Stomach smooth muscle (tissue), 2 donors: ENCODE measurements around the gene RTN4R.
A peak's percentile ranks its signal among the peaks of the same experiment; 100 is the strongest.
"Not testable (repeated sequence)": the region's sequence is repeated elsewhere in the genome, so short reads cannot be mapped to it uniquely, and the experiment has no call there.

Experiments
- H3K27ac ChIP-seq: one replicate; pipeline ENCODE4 v1.7.0; 2013; ENCODE audit warnings: mild to moderate bottlenecking, low read length, inconsistent platforms
- H3K27me3 ChIP-seq, 2 donors: one replicate each; pipeline ENCODE4 v1.7.0; 2013; ENCODE audit warnings: low read length in 2 of 2; ENCODE audit not compliant: insufficient read depth in 2 of 2, control insufficient read depth in 1 of 2
- H3K36me3 ChIP-seq, 2 donors: one replicate each; pipeline ENCODE4 v1.7.0; 2013; ENCODE audit warnings: low read length in 2 of 2; ENCODE audit not compliant: control insufficient read depth in 2 of 2, insufficient read depth in 2 of 2
- H3K4me1 ChIP-seq: one replicate; pipeline ENCODE4 v1.7.0; 2013; ENCODE audit warnings: low read length; ENCODE audit not compliant: control insufficient read depth, insufficient read depth
- H3K4me3 ChIP-seq, 2 donors: one replicate each; pipeline ENCODE4 v1.7.0; 2013; ENCODE audit warnings: low read length in 2 of 2
- H3K9ac ChIP-seq, 2 donors: one replicate each; pipeline ENCODE4 v1.7.0; 2013; ENCODE audit warnings: low read length in 2 of 2, mild to moderate bottlenecking in 1 of 2
- H3K9me3 ChIP-seq, 2 donors: one replicate each; pipeline ENCODE4 v1.7.0; 2013; ENCODE audit warnings: low read length in 2 of 2; ENCODE audit not compliant: control insufficient read depth in 2 of 2
- donor health status: healthy.
- donor health status: Pancreatic carcinoma.

The RTN4R gene

GRCh38 chr22:20268279-20269012 lies at the start of gene RTN4R:
Gene RTN4R (minus strand): TSS chr22:20268318. CDS start chr22:20268092, 226 bp downstream.
- H3K9me3 ChIP-seq: no peaks in the 10 kb centered on the region
- peaks cover 8% of the 10 kb centered on the region for H3K4me1 ChIP-seq
- H3K36me3 ChIP-seq: no peaks in the 10 kb centered on the region
- peak within 1 kb of the TSS in 1 of 2 donors; percentile 60 for H3K4me3 ChIP-seq
- peak within 1 kb of the TSS; percentile 28 to 47 for H3K9ac ChIP-seq
- peaks cover 3 to 9% of the 10 kb centered on the region in 2 donors for H3K27me3 ChIP-seq
- no peak within 1 kb of the TSS for H3K27ac ChIP-seq

DNA sequence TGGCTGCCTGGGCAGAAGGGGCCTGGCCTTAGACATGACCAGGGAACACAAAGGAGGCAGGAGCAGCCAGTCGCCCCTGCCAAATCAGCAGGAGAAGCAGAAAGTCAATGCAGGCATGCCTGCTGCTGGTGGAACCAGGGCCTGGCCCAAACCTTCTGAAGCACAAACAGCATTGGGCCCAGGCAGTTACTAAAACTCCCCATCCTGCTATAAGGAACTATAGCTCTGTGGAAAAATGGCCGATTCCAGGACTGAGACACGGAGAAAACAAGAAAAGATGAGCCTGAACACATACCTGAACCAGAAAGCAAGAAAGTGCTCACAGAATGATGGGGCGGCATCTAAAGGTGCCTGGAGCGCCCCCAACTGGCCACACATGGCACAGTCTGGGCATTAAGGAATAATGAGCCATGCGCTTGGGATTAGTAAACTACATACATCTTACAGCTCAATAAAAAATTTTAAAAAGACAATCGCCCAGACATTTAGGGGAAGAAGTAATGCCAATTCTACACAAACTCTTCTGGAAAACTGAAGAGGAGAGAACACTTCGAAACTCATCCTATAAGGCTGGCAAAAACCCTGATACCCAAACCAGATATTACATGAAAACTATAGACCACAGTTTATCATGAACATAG lies 49.4 kb upstream of the RTN4R start:
- H3K36me3 ChIP-seq, H3K27ac ChIP-seq, H3K27me3 ChIP-seq, H3K9ac ChIP-seq, H3K9me3 ChIP-seq, H3K4me3 ChIP-seq: not testable (repeated sequence)
- H3K4me1 ChIP-seq: peaks cover 30% of the 10 kb centered on the region

DNA sequence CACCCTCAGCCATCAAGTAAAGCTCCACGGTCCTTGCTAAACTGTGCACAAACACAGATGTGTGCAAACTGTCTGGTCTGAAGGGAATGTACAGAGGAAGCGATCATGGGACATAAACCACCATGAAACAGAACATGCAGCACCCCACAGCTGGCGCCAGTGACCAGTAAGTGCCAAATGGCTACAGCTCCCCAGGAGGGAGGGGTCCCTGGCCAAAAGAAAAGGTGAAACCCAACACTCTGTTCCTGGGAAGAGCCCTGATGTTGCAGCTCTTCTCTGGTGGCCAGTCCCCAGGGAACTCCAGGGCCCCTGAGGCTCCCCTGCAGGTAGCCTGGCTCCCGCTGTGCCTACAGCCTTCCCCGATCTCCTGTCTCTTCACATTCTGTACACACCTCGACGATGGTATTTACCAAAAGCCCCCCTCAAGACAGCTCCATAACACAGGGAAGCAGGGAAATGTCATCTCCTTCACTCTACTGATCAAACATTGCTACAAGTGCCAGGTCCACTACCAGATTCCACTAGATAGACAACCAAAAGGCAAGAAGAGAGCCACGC lies 48.8 kb upstream of the RTN4R start:
- no peaks in the 10 kb centered on the region for H3K27me3 ChIP-seq
- H3K4me3 ChIP-seq: no peak overlapping the region
- H3K4me1 ChIP-seq: peaks cover 30% of the 10 kb centered on the region
- H3K9ac ChIP-seq: no peak overlapping the region
- no peak overlapping the region for H3K27ac ChIP-seq
- H3K9me3 ChIP-seq: no peaks in the 10 kb centered on the region
- H3K36me3 ChIP-seq: peaks cover 0 to 2% of the 10 kb centered on the region in 2 donors

- H3K9ac ChIP-seq: no peak overlapping the region
- no peak overlapping the region for H3K27ac ChIP-seq
- peaks cover 29% of the 10 kb centered on the region for H3K4me1 ChIP-seq
- H3K36me3 ChIP-seq: peaks cover 0 to 2% of the 10 kb centered on the region in 2 donors
- H3K9me3 ChIP-seq: no peaks in the 10 kb centered on the region
- no peaks in the 10 kb centered on the region for H3K27me3 ChIP-seq
- H3K4me3 ChIP-seq: no peak overlapping the region
Measured at GRCh38 chr22:20316217-20316843, 48.2 kb upstream of the RTN4R start.

- Histone ChIP-seq H3K9ac (no peak overlapping the region), H3K4me1 (peaks cover 21% of the 10 kb centered on the region), H3K27me3 (no peaks in the 10 kb centered on the region), H3K27ac (no peak overlapping the region), H3K9me3 (no peaks in the 10 kb centered on the region), H3K4me3 (no peak overlapping the region), H3K36me3 (peaks cover 0 to 2% of the 10 kb centered on the region in 2 donors)
Measured at GRCh38 chr22:20315337-20316216, 47.5 kb upstream of the RTN4R start.

DNA sequence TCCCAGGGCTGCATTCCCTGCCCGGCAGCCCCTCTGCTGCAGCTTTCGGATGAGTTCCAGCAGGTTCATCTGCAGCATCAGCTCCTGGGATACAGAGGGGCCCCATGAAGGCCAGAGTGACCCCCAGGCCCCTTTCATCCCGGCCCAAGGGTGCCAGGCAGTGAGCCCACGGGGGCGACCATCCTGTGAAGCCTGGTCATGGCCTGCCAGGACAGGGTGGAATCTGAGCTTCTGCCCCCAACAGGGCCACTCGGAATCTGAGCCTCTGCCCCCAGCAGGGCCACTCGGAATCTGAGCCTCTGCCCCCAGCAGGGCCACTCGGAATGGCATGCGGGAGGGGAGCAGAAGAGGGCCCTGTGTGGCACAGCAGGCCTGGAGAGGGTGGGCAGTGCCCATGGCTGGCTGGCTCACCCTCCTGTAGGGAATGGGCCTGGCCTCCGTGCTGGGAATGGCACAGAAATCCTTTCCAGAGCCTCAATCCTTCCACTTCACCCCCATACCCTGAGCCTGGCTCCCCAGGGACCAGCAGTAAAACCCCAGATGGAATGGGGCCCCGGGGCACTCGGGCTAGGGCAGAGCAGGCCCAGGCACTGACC lies 46.7 kb upstream of the RTN4R start:
- peaks cover 18% of the 10 kb centered on the region for H3K4me1 ChIP-seq
- not testable (repeated sequence) for H3K4me3 ChIP-seq

GRCh38 chr22:20314206-20314605 lies 46.1 kb upstream of the RTN4R start:
- not testable (repeated sequence) for H3K4me3 ChIP-seq, H3K27ac ChIP-seq, H3K9ac ChIP-seq, H3K9me3 ChIP-seq, H3K27me3 ChIP-seq, H3K36me3 ChIP-seq
- peaks cover 16% of the 10 kb centered on the region for H3K4me1 ChIP-seq

More for the DNA sequence above, 46.7 kb upstream of the RTN4R start:
- not testable (repeated sequence) for H3K9ac ChIP-seq, H3K36me3 ChIP-seq, H3K27ac ChIP-seq, H3K9me3 ChIP-seq, H3K27me3 ChIP-seq

DNA sequence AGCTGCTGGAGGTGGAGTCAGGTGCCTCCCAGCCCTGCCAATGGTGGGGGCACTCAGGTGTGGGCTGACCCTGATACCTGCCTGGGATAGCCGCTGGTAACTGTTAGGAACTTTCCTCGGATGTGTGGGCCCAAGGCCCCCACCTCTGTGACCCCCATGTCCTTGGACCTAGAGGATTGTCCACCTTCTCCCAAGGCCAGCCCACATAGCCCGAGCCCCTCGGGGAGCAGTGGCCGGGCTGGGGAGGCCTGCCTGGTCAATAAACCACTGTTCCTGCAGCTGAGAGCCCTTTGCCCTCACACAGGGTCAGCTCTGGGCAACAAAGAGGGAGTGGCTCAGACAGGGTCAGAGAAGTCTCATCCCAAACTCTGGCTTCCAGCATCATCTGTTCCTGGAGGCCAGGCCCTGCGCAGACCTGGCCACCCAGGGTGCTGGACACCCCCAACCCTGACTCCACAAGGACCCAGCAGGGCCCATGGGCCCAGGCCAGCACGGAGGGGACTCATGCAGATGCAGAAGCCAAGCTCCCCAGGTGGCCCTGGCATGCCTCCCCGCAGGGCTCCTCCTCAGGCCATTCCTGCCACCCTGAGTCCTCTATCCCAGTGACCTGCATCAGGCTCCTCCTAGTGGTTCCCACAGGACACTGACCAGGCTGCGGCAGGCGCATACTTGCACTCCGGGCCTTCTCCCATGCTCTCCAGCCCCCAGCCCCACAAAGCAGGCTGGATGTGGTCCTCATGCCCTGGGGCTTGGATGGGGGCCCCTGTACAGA lies 45.4 kb upstream of the RTN4R start:
- not testable (repeated sequence) for H3K9ac ChIP-seq, H3K4me3 ChIP-seq, H3K27me3 ChIP-seq, H3K27ac ChIP-seq, H3K36me3 ChIP-seq, H3K9me3 ChIP-seq
- H3K4me1 ChIP-seq: peaks cover 10% of the 10 kb centered on the region

- Histone ChIP-seq H3K4me3 (no peak overlapping the region), H3K9me3 (no peaks in the 10 kb centered on the region), H3K27me3 (no peaks in the 10 kb centered on the region), H3K4me1 (peaks cover 8% of the 10 kb centered on the region), H3K9ac (no peak overlapping the region), H3K27ac (no peak overlapping the region), H3K36me3 (peaks cover 0 to 2% of the 10 kb centered on the region in 2 donors)
Measured at GRCh38 chr22:20312396-20313191, 44.5 kb upstream of the RTN4R start.
